OCI-LY7 (cell line): ENCODE measurements around the gene CSF1R. TPM values are rescaled to one million over a fixed set of nuclear protein-coding genes. Genes with fewer than 3 reads are reported as not detected.

Experiments
- BruUV-seq: library from RNA; stranded (reverse); fragments of 400-500 nt; replicated peaks from 2 replicates; lab custom pipeline; 2021; lab: Mats Ljungman, UMichigan
- CTCF ChIA-PET: fragments of 300-600 bp; sonication (Branson Sonifier 250); formaldehyde crosslinking; loops from one replicate; lab custom pipeline; 2022; ENCODE audit warnings: antibody characterized with exemption; ENCODE audit not compliant: unreplicated experiment; lab: Charles Lee
- POLR2A ChIA-PET: fragments of 300-600 bp; sonication (Branson Sonifier 250); formaldehyde crosslinking; loops from one replicate; lab custom pipeline; 2022; ENCODE audit warnings: antibody characterized with exemption; lab: Charles Lee
- DNase-seq: peaks from one replicate; pipeline ENCODE4 v3.0.0-alpha.2; 2015; ENCODE audit warnings: low spot score
- H2AFZ ChIP-seq: fragments of 200-600 bp; sonication (generic), shearing (Covaris generic); 2 replicates; pipeline ENCODE4 v1.6.1; 2014; ENCODE audit warnings: mild to moderate bottlenecking, antibody characterized with exemption, low read length, moderate library complexity
- H3K27ac ChIP-seq: fragments of 200-600 bp; sonication (generic); 2 replicates; pipeline ENCODE4 v1.5.1; 2014; ENCODE audit warnings: mixed run types, low read depth, mild to moderate bottlenecking, moderate library complexity, low read length, inconsistent platforms; ENCODE audit not compliant: poor library complexity, severe bottlenecking
- H3K36me3 ChIP-seq: fragments of 200-600 bp; sonication (generic); 2 replicates; pipeline ENCODE4 v1.6.1; 2014; ENCODE audit warnings: mild to moderate bottlenecking, antibody characterized with exemption, low read length, moderate library complexity, mixed read lengths; ENCODE audit not compliant: insufficient read depth
- H3K4me1 ChIP-seq: fragments of 200-600 bp; sonication (generic); 2 replicates; pipeline ENCODE4 v1.5.1; 2014; ENCODE audit warnings: mild to moderate bottlenecking, low read length; ENCODE audit not compliant: insufficient read depth, poor library complexity, severe bottlenecking
- H3K4me2 ChIP-seq: fragments of 200-600 bp; sonication (generic); 2 replicates; pipeline ENCODE4 v1.6.1; 2014; ENCODE audit warnings: mild to moderate bottlenecking, low read length
- H3K4me3 ChIP-seq: fragments of 200-600 bp; sonication (generic); 2 replicates; pipeline ENCODE4 v1.5.1; 2014; ENCODE audit warnings: mild to moderate bottlenecking, low read depth, low read length; ENCODE audit not compliant: poor library complexity, severe bottlenecking
- H3K79me2 ChIP-seq: fragments of 200-600 bp; sonication (generic); 2 replicates; pipeline ENCODE4 v1.6.1; 2016; ENCODE audit warnings: low read depth, mild to moderate bottlenecking, low read length, moderate library complexity, mixed read lengths; ENCODE audit not compliant: insufficient read depth
- H3K9me2 ChIP-seq: fragments of 200-600 bp; sonication (generic); 2 replicates; pipeline ENCODE4 v1.6.1; 2016; ENCODE audit warnings: mild to moderate bottlenecking, low read length, mixed read lengths; ENCODE audit not compliant: insufficient read depth
- H3K9me3 ChIP-seq: fragments of 200-600 bp; sonication (generic); 2 replicates; pipeline ENCODE4 v1.6.1; 2014; ENCODE audit warnings: mild to moderate bottlenecking, mixed run types, low read length, mixed read lengths
- H4K20me1 ChIP-seq: fragments of 200-600 bp; sonication (generic); 2 replicates; pipeline ENCODE4 v1.6.1; 2014; ENCODE audit warnings: mild to moderate bottlenecking, antibody characterized with exemption, low read length, moderate library complexity, mixed read lengths; ENCODE audit not compliant: insufficient read depth
- CTCF ChIP-seq: fragments of 200-600 bp; sonication (generic); conservative IDR thresholded peaks from 2 replicates; pipeline ENCODE4 v1.5.1; 2014; ENCODE audit warnings: mild to moderate bottlenecking, antibody characterized with exemption, low read length, moderate library complexity, mixed read lengths
- EZH2phosphoT487 ChIP-seq: fragments of 200-600 bp; sonication (generic); IDR thresholded peaks from 2 replicates; pipeline ENCODE4 v1.6.1; 2018; ENCODE audit warnings: low read depth, borderline replicate concordance, mild to moderate bottlenecking, mixed run types, antibody characterized with exemption, low read length, moderate library complexity, mixed read lengths
- intact Hi-C: fragments of 100-400 bp; cut with micrococcal nuclease; formaldehyde crosslinking; loops from one replicate; pipeline ENCODE4 v1.10.0; 2022; ENCODE audit not compliant: unreplicated experiment
- small RNA-seq: library from RNA; depleted of rRNA; stranded (forward); fragments of <200 nt; gene quantifications from one replicate; pipeline ENCODE3, GENCODE V24; 2014
- total RNA-seq, 2 experiments: library from RNA; depleted of rRNA in 1 of 2; stranded (reverse); fragments of >200 nt in 1 of 2; shearing (Covaris generic) in 1 of 2; gene quantifications; 2 replicates each; pipeline ENCODE4 v1.2.3, GENCODE V29; 2014 to 2022

Gene CSF1R
- total RNA-seq, 2 experiments from 2014 or later = not detected

DNA sequence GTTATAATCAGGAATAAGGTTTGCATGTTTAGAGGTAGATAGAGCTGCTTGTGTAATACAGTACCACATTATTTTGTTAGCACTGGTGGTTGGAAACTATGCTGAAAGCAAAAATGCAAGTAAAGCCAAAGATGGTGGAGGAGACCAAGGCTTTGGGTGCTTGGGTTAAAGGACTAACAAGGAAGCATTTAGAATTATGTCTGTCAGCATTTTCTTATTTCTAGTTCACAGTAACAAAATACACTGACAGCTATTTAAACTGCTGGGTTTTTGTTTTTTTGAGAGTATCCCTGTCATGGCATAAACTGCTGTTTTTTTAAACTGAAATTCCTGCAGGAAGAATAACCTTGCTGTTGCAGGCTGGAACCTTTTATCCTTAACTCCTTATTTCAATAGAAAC is 79.3 kb downstream of the CSF1R start:
- Histone ChIP-seq H3K79me2 (peaks cover 31% of the 10 kb centered on the region), H3K4me1 (peaks cover 11% of the 10 kb centered on the region), H2AFZ (no peak overlapping the region), H3K9me2 (no peaks in the 10 kb centered on the region), H3K4me2 (no peak overlapping the region), H3K36me3 (peaks cover 93% of the 10 kb centered on the region), H3K9me3 (no peaks in the 10 kb centered on the region), H4K20me1 (peaks cover 7% of the 10 kb centered on the region), H3K27ac (no peak overlapping the region), H3K4me3 (no peak overlapping the region)
- BruUV-seq = no TSS peak
- no peak for DNase-seq
- ChIA-PET CTCF (no interaction called here), POLR2A (interaction anchor here (1.1 to 2.1 kb wide), 4 partner anchors 16 to 38 kb away, joined by 3 to 10 read pairs (median 6); no protein-coding TSS in a partner anchor)
- intact Hi-C loops = no loop called here
- TF ChIP-seq EZH2phosphoT487 (no peak), CTCF (no peak)

DNA sequence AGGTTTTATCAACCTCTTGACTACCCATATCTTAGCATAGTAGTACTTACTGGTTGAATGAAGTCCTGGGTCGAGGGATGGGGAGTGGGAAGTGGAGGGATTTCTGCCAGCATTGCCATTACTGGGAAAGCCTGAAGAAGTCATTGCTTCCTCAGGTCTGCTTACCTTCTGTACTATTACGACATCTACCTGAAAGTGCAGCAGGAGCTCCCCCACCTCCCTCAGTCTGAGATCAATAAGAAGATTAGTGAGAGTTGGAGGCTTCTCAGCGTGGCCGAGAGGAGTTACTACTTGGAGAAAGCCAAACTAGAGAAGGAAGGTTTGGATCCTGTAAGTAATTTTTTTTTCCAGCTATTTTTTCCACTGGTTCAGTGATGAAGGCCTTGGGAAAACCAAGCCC is 80.0 kb downstream of the CSF1R start:
- Histone ChIP-seq H3K36me3 (peaks cover 88% of the 10 kb centered on the region), H3K4me3 (no peak overlapping the region), H3K9me3 (no peaks in the 10 kb centered on the region), H3K27ac (no peak overlapping the region), H3K9me2 (no peaks in the 10 kb centered on the region), H4K20me1 (peaks cover 10% of the 10 kb centered on the region), H2AFZ (no peak overlapping the region), H3K79me2 (peaks cover 39% of the 10 kb centered on the region), H3K4me1 (peaks cover 14% of the 10 kb centered on the region), H3K4me2 (no peak overlapping the region)
- TF ChIP-seq CTCF (no peak), EZH2phosphoT487 (no peak)
- no peak for DNase-seq
- CTCF ChIA-PET = no interaction called here
- POLR2A ChIA-PET = interaction anchor here (0.5 to 2.1 kb wide), 6 partner anchors 11 to 397 kb away, joined by 3 to 7 read pairs (median 4); no protein-coding TSS in a partner anchor
- intact Hi-C loops = no loop called here
- no TSS peak for BruUV-seq

Small RNA genes within 50 kb of the gene (small RNA-seq; reads per million reads assigned to genes)
- not detected for gene RF00019

Other genes with a start within 250 kb of the CSF1R start
- not detected in 2 replicates for gene PDE6A, start 141.8 kb downstream of the CSF1R start, total RNA-seq (2014; rRNA removed; shearing (Covaris generic))
- gene PDE6A, start 141.8 kb downstream of the CSF1R start, total RNA-seq (2022) = not detected in 2 replicates
- 1.2 and 2.1 TPM in 2 replicates for gene SLC26A2, start 125.8 kb downstream of the CSF1R start, total RNA-seq (2014; rRNA removed; shearing (Covaris generic))
- gene SLC26A2, start 125.8 kb downstream of the CSF1R start, total RNA-seq (2022) = 2.8 and 3.5 TPM in 2 replicates
- gene TIGD6, start 85.9 kb downstream of the CSF1R start, total RNA-seq (2014; rRNA removed; shearing (Covaris generic)) = 3.4 and 5.4 TPM in 2 replicates
- 4.6 and 6.5 TPM in 2 replicates for gene TIGD6, start 85.9 kb downstream of the CSF1R start, total RNA-seq (2022)
- gene HMGXB3, start 85.8 kb downstream of the CSF1R start, total RNA-seq (2014; rRNA removed; shearing (Covaris generic)) = 35.1 and 40.4 TPM in 2 replicates
- 40.2 and 44.0 TPM in 2 replicates for gene HMGXB3, start 85.8 kb downstream of the CSF1R start, total RNA-seq (2022)
- gene PDGFRB, start 69.3 kb upstream of the CSF1R start, total RNA-seq (2014; rRNA removed; shearing (Covaris generic)) = 0.80 and 3.0 TPM in 2 replicates
- 0.23 TPM in 1 of 2 replicates, not detected in the other for gene PDGFRB, start 69.3 kb upstream of the CSF1R start, total RNA-seq (2022)
- gene CDX1, start 80.2 kb upstream of the CSF1R start, total RNA-seq (2014; rRNA removed; shearing (Covaris generic)) = not detected in 2 replicates
- not detected in 2 replicates for gene CDX1, start 80.2 kb upstream of the CSF1R start, total RNA-seq (2022)
- gene SLC6A7, start 103.5 kb upstream of the CSF1R start, total RNA-seq (2014; rRNA removed; shearing (Covaris generic)) = not detected in 2 replicates
- not detected in 2 replicates for gene SLC6A7, start 103.5 kb upstream of the CSF1R start, total RNA-seq (2022)
- not detected in 2 replicates for gene CAMK2A, start 203.2 kb upstream of the CSF1R start, total RNA-seq (2014; rRNA removed; shearing (Covaris generic))
- not detected in 2 replicates for gene CAMK2A, start 203.2 kb upstream of the CSF1R start, total RNA-seq (2022)
- not detected in 2 replicates for gene ARSI, start 216.4 kb upstream of the CSF1R start, total RNA-seq (2014; rRNA removed; shearing (Covaris generic))
- gene ARSI, start 216.4 kb upstream of the CSF1R start, total RNA-seq (2022) = not detected in 2 replicates